GM12801 (cell line): ENCODE results near the gene MAP4.

ENCODE experiments used
- CTCF ChIP-seq: IDR thresholded peaks from one replicate; pipeline ENCODE4 v1.5.1; 2011; ENCODE audit warnings: control low read depth; ENCODE audit not compliant: insufficient read length; ENCODE audit errors: extremely low read depth

The MAP4 gene

GRCh38 chr3:48042071-48042760 is 26.0 kb upstream of the MAP4 start:
- no peak for TF ChIP-seq CTCF

- no peak for TF ChIP-seq CTCF
These were observed 23.4 kb upstream of the MAP4 start for GRCh38 chr3:48039487-48040190.

- TF ChIP-seq CTCF = no peak
These were observed 22.8 kb upstream of the MAP4 start for GRCh38 chr3:48038971-48039481.

GRCh38 chr3:48034000-48034516 is 17.8 kb upstream of the MAP4 start:
- TF ChIP-seq CTCF = no peak

- no peak for TF ChIP-seq CTCF
These were observed 14.0 kb upstream of the MAP4 start for GRCh38 chr3:48030188-48030587.

- TF ChIP-seq CTCF = no peak
These were observed 11.0 kb upstream of the MAP4 start for GRCh38 chr3:48026951-48027908.

GRCh38 chr3:48026098-48026497 is 9.9 kb upstream of the MAP4 start:
- TF ChIP-seq CTCF = no peak
